ENCODE results near the gene NRCAM.

Gene NRCAM

DNA sequence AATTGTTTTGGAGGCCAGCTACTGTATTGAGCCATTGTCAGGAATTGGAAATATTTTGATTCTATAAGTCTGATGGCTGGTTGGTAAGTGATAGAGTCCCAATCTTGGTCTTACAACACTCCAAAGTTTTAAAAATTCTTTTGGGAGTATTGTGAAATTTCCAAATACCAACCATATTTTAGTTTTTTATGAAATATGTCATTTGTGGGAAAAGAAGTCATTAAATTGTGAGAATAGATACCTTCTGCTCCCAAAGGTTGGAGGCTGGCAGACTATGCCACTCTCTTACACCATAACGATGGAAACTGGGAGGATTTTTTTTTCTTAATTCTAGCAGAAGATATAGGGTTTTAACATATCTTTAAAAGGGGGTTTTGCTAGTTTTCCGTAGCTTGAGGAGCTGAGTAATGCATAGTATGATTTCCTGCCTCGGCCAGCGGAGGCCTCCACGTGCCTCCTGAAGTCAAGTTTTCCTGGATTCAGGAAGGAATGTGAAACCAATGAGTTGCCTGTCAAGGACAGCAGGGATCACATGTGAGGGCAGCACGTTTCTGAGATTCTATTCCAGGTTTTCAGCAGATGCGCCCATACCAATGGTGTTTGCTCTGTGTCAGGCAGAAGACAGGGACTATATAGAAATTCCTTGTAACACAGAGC, 233.9 kb downstream of the NRCAM start:
- no peak overlapping the region for H3K9ac ChIP-seq (ENCODE audit: low read length)
- H3K27ac ChIP-seq (ENCODE audit: low read length): no peak overlapping the region
- no peaks in the 10 kb centered on the region for H3K27me3 ChIP-seq (ENCODE audit: low read depth, low read length)
- TF ChIP-seq, protein P1, sequence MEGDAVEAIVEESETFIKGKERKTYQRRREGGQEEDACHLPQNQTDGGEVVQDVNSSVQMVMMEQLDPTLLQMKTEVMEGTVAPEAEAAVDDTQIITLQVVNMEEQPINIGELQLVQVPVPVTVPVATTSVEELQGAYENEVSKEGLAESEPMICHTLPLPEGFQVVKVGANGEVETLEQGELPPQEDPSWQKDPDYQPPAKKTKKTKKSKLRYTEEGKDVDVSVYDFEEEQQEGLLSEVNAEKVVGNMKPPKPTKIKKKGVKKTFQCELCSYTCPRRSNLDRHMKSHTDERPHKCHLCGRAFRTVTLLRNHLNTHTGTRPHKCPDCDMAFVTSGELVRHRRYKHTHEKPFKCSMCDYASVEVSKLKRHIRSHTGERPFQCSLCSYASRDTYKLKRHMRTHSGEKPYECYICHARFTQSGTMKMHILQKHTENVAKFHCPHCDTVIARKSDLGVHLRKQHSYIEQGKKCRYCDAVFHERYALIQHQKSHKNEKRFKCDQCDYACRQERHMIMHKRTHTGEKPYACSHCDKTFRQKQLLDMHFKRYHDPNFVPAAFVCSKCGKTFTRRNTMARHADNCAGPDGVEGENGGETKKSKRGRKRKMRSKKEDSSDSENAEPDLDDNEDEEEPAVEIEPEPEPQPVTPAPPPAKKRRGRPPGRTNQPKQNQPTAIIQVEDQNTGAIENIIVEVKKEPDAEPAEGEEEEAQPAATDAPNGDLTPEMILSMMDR (IDR thresholded peaks at IDR 0.05; ENCODE audit: low read depth, low read length): no peak
- TF ChIP-seq EZH2phosphoT487 (IDR thresholded peaks at IDR 0.05; ENCODE audit: low read depth): no peak
- H3K4me2 ChIP-seq (ENCODE audit: low read length): no peak overlapping the region
- H3K36me3 ChIP-seq (replicated peaks; ENCODE audit: low read depth, low read length): peaks cover 31% of the 10 kb centered on the region
- no peaks in the 10 kb centered on the region for H4K20me1 ChIP-seq (ENCODE audit: insufficient read depth, low read length)
- H3K9me3 ChIP-seq (ENCODE audit: insufficient read depth, low read length): no peaks in the 10 kb centered on the region
- H3K4me3 ChIP-seq (ENCODE audit: low read length): no peak overlapping the region
- no peaks in the 10 kb centered on the region for H3K4me1 ChIP-seq (ENCODE audit: low read length)
- no peak overlapping the region for H2AFZ ChIP-seq (ENCODE audit: low read depth, low read length)
- no peaks in the 10 kb centered on the region for H3K79me2 ChIP-seq (ENCODE audit: low read length)

DNA sequence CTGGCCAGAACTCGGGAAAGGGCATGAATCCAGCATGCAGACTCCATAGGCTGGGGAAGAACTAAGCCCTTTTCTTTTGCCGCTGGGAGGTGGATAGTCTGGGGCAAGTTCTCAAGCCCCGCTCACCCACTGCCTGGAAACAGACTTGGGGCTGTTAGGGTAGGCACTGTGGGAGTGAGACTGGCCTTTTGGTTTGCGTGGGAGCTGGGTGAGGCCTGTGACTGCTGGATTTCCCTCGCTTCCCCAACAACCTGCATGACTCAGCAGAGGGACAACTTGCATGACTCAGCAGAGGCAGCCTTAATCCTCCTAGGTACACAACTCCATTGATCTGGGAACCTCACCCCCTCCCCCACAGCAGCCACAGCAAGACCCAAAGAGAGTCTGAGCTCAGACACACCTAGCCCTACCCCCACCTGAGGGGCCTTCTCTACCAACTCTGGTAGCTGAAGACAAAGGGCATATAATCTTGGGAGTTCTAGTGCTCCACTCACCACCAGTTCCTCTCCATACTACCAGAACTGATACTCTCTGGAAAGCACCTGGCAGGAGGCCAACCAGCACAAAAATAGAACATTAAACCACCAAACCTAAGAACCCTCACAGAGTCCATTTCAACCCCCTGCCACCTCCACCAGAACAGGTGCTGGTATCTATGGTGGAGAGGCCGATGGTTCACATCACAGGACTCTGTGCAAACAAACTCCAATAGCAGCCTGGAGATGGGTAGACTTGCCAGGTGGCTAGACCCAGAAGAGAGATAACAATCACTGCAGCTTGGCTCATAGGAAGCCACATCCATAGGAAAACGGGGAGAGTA, 244.6 kb downstream of the NRCAM start:
- Histone ChIP-seq H3K27me3 (ENCODE audit: low read depth, low read length) (no peaks in the 10 kb centered on the region), H3K27ac (ENCODE audit: low read length) (peak overlapping the region; percentile 76), H3K4me1 (ENCODE audit: low read length) (peaks cover 28% of the 10 kb centered on the region), H3K4me2 (ENCODE audit: low read length) (peak overlapping the region; percentile 79), H3K9me3 (ENCODE audit: insufficient read depth, low read length) (no peaks in the 10 kb centered on the region), H3K79me2 (ENCODE audit: low read length) (peaks cover 16% of the 10 kb centered on the region), H3K4me3 (ENCODE audit: low read length) (peak overlapping the region; percentile 34; the same call in 1 of the 2 replicates), H4K20me1 (ENCODE audit: insufficient read depth, low read length) (no peaks in the 10 kb centered on the region), H2AFZ (ENCODE audit: low read depth, low read length) (no peak overlapping the region), H3K36me3 (replicated peaks; ENCODE audit: low read depth, low read length) (peaks cover 31% of the 10 kb centered on the region), H3K9ac (ENCODE audit: low read length) (peak overlapping the region; percentile 46; the same call in 1 of the 2 replicates)
- TF ChIP-seq EZH2phosphoT487 (IDR thresholded peaks at IDR 0.05; ENCODE audit: low read depth): no peak
- TF ChIP-seq, protein P1 (IDR thresholded peaks at IDR 0.05; ENCODE audit: low read depth, low read length): no peak

DNA sequence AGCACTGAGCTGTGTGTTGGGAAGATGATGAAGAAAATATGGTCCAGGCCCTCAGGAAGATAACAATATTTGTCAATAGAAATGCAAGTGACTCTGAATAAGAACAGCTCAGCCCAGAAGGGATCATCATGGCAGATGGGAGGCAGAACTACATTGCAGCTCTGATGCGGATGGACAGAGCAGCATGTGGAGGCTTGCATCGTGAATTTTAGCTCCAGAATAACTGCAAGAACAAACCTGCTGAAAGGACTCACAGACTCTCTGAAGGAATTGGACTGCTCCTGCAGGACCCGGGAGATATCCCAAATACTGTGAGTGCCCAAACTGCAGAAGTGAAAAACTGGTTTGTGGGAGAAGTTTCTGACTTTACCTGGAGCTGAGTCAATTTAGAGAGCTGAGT, 245.4 kb downstream of the NRCAM start:
- Histone ChIP-seq H2AFZ (ENCODE audit: low read depth, low read length) (no peak overlapping the region), H3K27ac (ENCODE audit: low read length) (peak overlapping the region; percentile 76; the same call in 1 of the 2 replicates), H3K27me3 (ENCODE audit: low read depth, low read length) (no peaks in the 10 kb centered on the region), H3K4me2 (ENCODE audit: low read length) (no peak overlapping the region), H3K4me3 (ENCODE audit: low read length) (no peak overlapping the region), H3K9me3 (ENCODE audit: insufficient read depth, low read length) (no peaks in the 10 kb centered on the region), H3K79me2 (ENCODE audit: low read length) (peaks cover 16% of the 10 kb centered on the region), H3K9ac (ENCODE audit: low read length) (no peak overlapping the region), H3K36me3 (replicated peaks; ENCODE audit: low read depth, low read length) (peaks cover 36% of the 10 kb centered on the region), H3K4me1 (ENCODE audit: low read length) (peaks cover 28% of the 10 kb centered on the region), H4K20me1 (ENCODE audit: insufficient read depth, low read length) (no peaks in the 10 kb centered on the region)
- no peak for TF ChIP-seq EZH2phosphoT487 (IDR thresholded peaks at IDR 0.05; ENCODE audit: low read depth)
- TF ChIP-seq, protein P1 (IDR thresholded peaks at IDR 0.05; ENCODE audit: low read depth, low read length): no peak

DNA sequence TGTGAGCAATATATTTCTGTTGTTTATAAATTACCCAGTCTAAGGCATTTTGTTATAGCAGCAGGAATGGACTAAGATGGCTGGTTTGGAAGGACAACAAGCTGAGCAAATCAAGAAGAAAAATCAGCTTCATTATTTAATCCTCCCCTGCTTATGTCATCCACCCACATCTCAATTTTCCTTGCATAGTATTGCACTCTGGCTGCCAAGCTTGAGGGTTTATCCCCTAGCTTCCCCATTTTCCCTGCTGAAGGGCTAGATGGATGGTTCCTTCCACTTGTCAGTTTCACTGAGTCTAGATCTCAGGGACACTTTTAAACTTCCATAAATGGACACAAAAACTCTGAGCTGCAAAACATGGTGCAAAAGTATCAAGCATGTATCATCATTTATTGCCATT, 250.9 kb downstream of the NRCAM start:
- Histone ChIP-seq H3K9ac (ENCODE audit: low read length) (no peak overlapping the region), H3K27ac (ENCODE audit: low read length) (no peak overlapping the region), H3K27me3 (ENCODE audit: low read depth, low read length) (no peaks in the 10 kb centered on the region), H3K4me1 (ENCODE audit: low read length) (peaks cover 11% of the 10 kb centered on the region), H3K9me3 (ENCODE audit: insufficient read depth, low read length) (no peaks in the 10 kb centered on the region), H3K79me2 (ENCODE audit: low read length) (no peaks in the 10 kb centered on the region), H3K4me3 (ENCODE audit: low read length) (no peak overlapping the region), H4K20me1 (ENCODE audit: insufficient read depth, low read length) (no peaks in the 10 kb centered on the region), H3K4me2 (ENCODE audit: low read length) (no peak overlapping the region), H3K36me3 (replicated peaks; ENCODE audit: low read depth, low read length) (peaks cover 56% of the 10 kb centered on the region), H2AFZ (ENCODE audit: low read depth, low read length) (no peak overlapping the region)
- TF ChIP-seq EZH2phosphoT487 (IDR thresholded peaks at IDR 0.05; ENCODE audit: low read depth): no peak
- TF ChIP-seq, protein P1 (IDR thresholded peaks at IDR 0.05; ENCODE audit: low read depth, low read length): no peak

All from OCI-LY3 (cell line).